Hindlimb muscle (tissue), 1 donor: ENCODE data around the gene CDC14A. TPM values are rescaled to one million over a fixed set of nuclear protein-coding genes. Genes with fewer than 3 reads are reported as not detected.
"Not testable (repeated sequence)": the region's sequence is repeated elsewhere in the genome, so short reads cannot be mapped to it uniquely, and the experiment has no call there.

Source experiments
- DNase-seq: peaks from one replicate; pipeline ENCODE4 v3.0.0-alpha.2; 2013
- polyA plus RNA-seq: library from polyadenylated mRNA; unstranded; fragments of 120-200 nt; gene quantifications from one replicate; pipeline ENCODE4 v1.2.1, GENCODE V29; 2013; ENCODE audit not compliant: insufficient read length

The CDC14A gene
- polyA plus RNA-seq, 1 donor, result 6.0 TPM

- DNase-seq, result no peak
These were observed 16.9 kb upstream of the CDC14A start for GRCh38 chr1:100335436-100335835.

GRCh38 chr1:100337878-100338277 is 14.4 kb upstream of the CDC14A start:
- DNase-seq, result not testable (repeated sequence)

GRCh38 chr1:100339735-100340134 is 12.6 kb upstream of the CDC14A start:
- DNase-seq, result not testable (repeated sequence)

GRCh38 chr1:100340494-100340893 is 11.8 kb upstream of the CDC14A start:
- DNase-seq, result no peak

GRCh38 chr1:100342348-100342747 is 10.0 kb upstream of the CDC14A start:
- DNase-seq, result no peak

GRCh38 chr1:100343897-100344296 is 8.4 kb upstream of the CDC14A start:
- DNase-seq, result no peak

GRCh38 chr1:100344774-100345173 is 7.5 kb upstream of the CDC14A start:
- DNase-seq, result no peak

- DNase-seq, result no peak
These were observed 5.9 kb upstream of the CDC14A start for GRCh38 chr1:100346387-100346786.

GRCh38 chr1:100347009-100347966 is 5.0 kb upstream of the CDC14A start:
- no peak for DNase-seq

- DNase-seq, result no peak
These were observed 3.7 kb upstream of the CDC14A start for GRCh38 chr1:100348549-100349144.

GRCh38 chr1:100349246-100349645 is 3.1 kb upstream of the CDC14A start:
- DNase-seq, result no peak

GRCh38 chr1:100350787-100351094 is 1.6 kb upstream of the CDC14A start:
- DNase-seq, result no peak

GRCh38 chr1:100351095-100351887 is 1.0 kb upstream of the CDC14A start:
- peak; percentile 90 for DNase-seq

GRCh38 chr1:100353071-100353801 is 930 bp downstream of the CDC14A start:
- DNase-seq, result no peak

- DNase-seq, result no peak
These were observed 1.7 kb downstream of the CDC14A start for GRCh38 chr1:100353988-100354387.

- DNase-seq, result no peak
These were observed 2.7 kb downstream of the CDC14A start for GRCh38 chr1:100354971-100355394.

- no peak for DNase-seq
These were observed 5.9 kb downstream of the CDC14A start for GRCh38 chr1:100358210-100358609.

- no peak for DNase-seq
These were observed 6.8 kb downstream of the CDC14A start for GRCh38 chr1:100359139-100359538.

- no peak for DNase-seq
These were observed 8.6 kb downstream of the CDC14A start for GRCh38 chr1:100360790-100361510.

- DNase-seq, result no peak
These were observed 9.3 kb downstream of the CDC14A start for GRCh38 chr1:100361511-100362089.

- DNase-seq, result no peak
These were observed 10.6 kb downstream of the CDC14A start for GRCh38 chr1:100362821-100363466.
